ENCODE measurements around the gene SYCE3. TPM values are rescaled to one million over a fixed set of nuclear protein-coding genes. Genes with fewer than 3 reads are reported as not detected.

SYCE3 gene
- total and polyA plus RNA-seq, 9 of the 15 experiments (the other 6 are each of a cell fraction or from before 2014, with no cell fraction given): 0.56 TPM; not detected in 8

- no peak for TF ChIP-seq PATZ1 (CRISPR knock-in tag; IDR thresholded peaks at IDR 0.05; ENCODE audit: borderline replicate concordance)
- no peak for TF ChIP-seq FOXA1 (IDR thresholded peaks at IDR 0.05; ENCODE audit: borderline replicate concordance)
- TF ChIP-seq ZNF512 (tag; IDR thresholded peaks at IDR 0.05): no peak
- no peak for TF ChIP-seq MGA (IDR thresholded peaks at IDR 0.05)
- TF ChIP-seq HOXB6 (CRISPR knock-in tag; IDR thresholded peaks at IDR 0.05; ENCODE audit: borderline replicate concordance): no peak
- no peak for TF ChIP-seq SREBF2 (CRISPR knock-in tag; IDR thresholded peaks at IDR 0.05)
- TF ChIP-seq GATA2 (CRISPR knock-in tag; IDR thresholded peaks at IDR 0.05): no peak
These were observed 54.5 kb downstream of the SYCE3 start, which contains the start of gene NCAPH2 (continued) for GRCh38 chr22:50507991-50508884.

All from K562 (cell line).